Cardiac fibroblast (primary cell): ENCODE results near the gene SDK1.
"Not testable (repeated sequence)": the region's sequence is repeated elsewhere in the genome, so short reads cannot be mapped to it uniquely, and the experiment has no call there.

Experiments used
- DNase-seq, 2 donors: peaks; one replicate each; pipeline versions ENCODE4 v3.0.0 to v3.0.0-alpha.2; 2010; ENCODE audit warnings: low read depth in 2 of 2
- H3K4me3 ChIP-seq, 2 donors: replicated peaks in 1 of 2; 1 replicate in 1 of 2; 2 replicates in 1 of 2; pipeline ENCODE4 v1.5.1; 2011; ENCODE audit warnings: low read depth in 2 of 2, low read length in 2 of 2, mild to moderate bottlenecking in 2 of 2, moderate library complexity in 1 of 2
- CTCF ChIP-seq: IDR thresholded peaks from one replicate; pipeline ENCODE4 v1.5.1; 2011; ENCODE audit warnings: low read depth, mild to moderate bottlenecking, low read length, inconsistent platforms

SDK1 gene

GRCh38 chr7:4297918-4298219, 996.8 kb downstream of the SDK1 start:
- no peak for TF ChIP-seq CTCF
- no peak overlapping the region for H3K4me3 ChIP-seq
- no peak for DNase-seq

- no peak for TF ChIP-seq CTCF
- H3K4me3 ChIP-seq: no peak overlapping the region
These were observed 998.4 kb downstream of the SDK1 start for GRCh38 chr7:4299431-4299830.

GRCh38 chr7:4302203-4302905, 1001.3 kb downstream of the SDK1 start:
- TF ChIP-seq CTCF: no peak
- no peak overlapping the region for H3K4me3 ChIP-seq
- no peak for DNase-seq

More at GRCh38 chr7:4299431-4299830, 998.4 kb downstream of the SDK1 start:
- no peak for DNase-seq

- DNase-seq: no peak
- no peak overlapping the region for H3K4me3 ChIP-seq
- no peak for TF ChIP-seq CTCF
These were observed 1006.5 kb downstream of the SDK1 start for GRCh38 chr7:4307316-4308204.

- no peak overlapping the region for H3K4me3 ChIP-seq
- no peak for TF ChIP-seq CTCF
- no peak for DNase-seq
These were observed 1007.1 kb downstream of the SDK1 start for GRCh38 chr7:4308205-4308590.

GRCh38 chr7:4313911-4314310, 1012.9 kb downstream of the SDK1 start:
- not testable (repeated sequence) for DNase-seq, H3K4me3 ChIP-seq

- not testable (repeated sequence) for DNase-seq, H3K4me3 ChIP-seq
These were observed 1013.3 kb downstream of the SDK1 start for GRCh38 chr7:4314316-4314715.
